Neural progenitor cell (in vitro differentiated cells): ENCODE measurements around the gene COL19A1.

Experiments
- CTCF ChIP-seq: fragments of 200-600 bp; sonication (generic); IDR thresholded peaks from 2 replicates; pipeline ENCODE4 v1.5.1; 2017; ENCODE audit warnings: antibody characterized with exemption, mild to moderate bottlenecking
- EZH2 ChIP-seq: fragments of 200-600 bp; sonication (generic); IDR thresholded peaks from 2 replicates; pipeline ENCODE4 v1.6.1; 2017; ENCODE audit warnings: antibody characterized with exemption, mild to moderate bottlenecking, moderate library complexity
- EZH2phosphoT487 ChIP-seq: fragments of 200-600 bp; sonication (generic); IDR thresholded peaks from 2 replicates; pipeline ENCODE4 v1.6.1; 2017; ENCODE audit warnings: antibody characterized with exemption

GRCh38 chr6:69888482-69889233 is 22.3 kb downstream of the COL19A1 start:
- no peak for TF ChIP-seq CTCF
- no peak for TF ChIP-seq EZH2
- no peak for TF ChIP-seq EZH2phosphoT487
